Kidney epithelial cell (primary cell): ENCODE results near the gene BTBD16. TPM values are rescaled to one million over a fixed set of nuclear protein-coding genes. Genes with fewer than 3 reads are reported as not detected.

Source experiments
- DNase-seq: peaks from one replicate; pipeline ENCODE4 v3.0.0-alpha.2; 2010; ENCODE audit warnings: low read depth
- H3K27me3 ChIP-seq: 2 replicates; pipeline ENCODE4 v1.6.0; 2011; ENCODE audit warnings: low read length; ENCODE audit not compliant: control insufficient read depth, insufficient read depth
- H3K36me3 ChIP-seq: 2 replicates; pipeline ENCODE4 v1.5.1; 2011; ENCODE audit warnings: low read length; ENCODE audit not compliant: control insufficient read depth, insufficient read depth
- H3K4me3 ChIP-seq: 2 replicates; pipeline ENCODE4 v1.5.1; 2011; ENCODE audit warnings: low read depth, mild to moderate bottlenecking, control low read depth, low read length
- total RNA-seq: library from RNA; depleted of rRNA; stranded (reverse); fragments of >200 nt; gene quantifications from 2 replicates; pipeline ENCODE4 v1.2.3, GENCODE V29; 2015
- TF ChIP-seq, protein P1 (sequence below): IDR thresholded peaks from 2 replicates; pipeline ENCODE4 v1.5.1; 2011; ENCODE audit warnings: mild to moderate bottlenecking, moderate library complexity, low read length, control low read depth, inconsistent platforms; ENCODE audit not compliant: insufficient read depth, poor library complexity, severe bottlenecking

BTBD16 gene
- total RNA-seq, 1 donor from 2014 or later, result 2.0 TPM

DNA sequence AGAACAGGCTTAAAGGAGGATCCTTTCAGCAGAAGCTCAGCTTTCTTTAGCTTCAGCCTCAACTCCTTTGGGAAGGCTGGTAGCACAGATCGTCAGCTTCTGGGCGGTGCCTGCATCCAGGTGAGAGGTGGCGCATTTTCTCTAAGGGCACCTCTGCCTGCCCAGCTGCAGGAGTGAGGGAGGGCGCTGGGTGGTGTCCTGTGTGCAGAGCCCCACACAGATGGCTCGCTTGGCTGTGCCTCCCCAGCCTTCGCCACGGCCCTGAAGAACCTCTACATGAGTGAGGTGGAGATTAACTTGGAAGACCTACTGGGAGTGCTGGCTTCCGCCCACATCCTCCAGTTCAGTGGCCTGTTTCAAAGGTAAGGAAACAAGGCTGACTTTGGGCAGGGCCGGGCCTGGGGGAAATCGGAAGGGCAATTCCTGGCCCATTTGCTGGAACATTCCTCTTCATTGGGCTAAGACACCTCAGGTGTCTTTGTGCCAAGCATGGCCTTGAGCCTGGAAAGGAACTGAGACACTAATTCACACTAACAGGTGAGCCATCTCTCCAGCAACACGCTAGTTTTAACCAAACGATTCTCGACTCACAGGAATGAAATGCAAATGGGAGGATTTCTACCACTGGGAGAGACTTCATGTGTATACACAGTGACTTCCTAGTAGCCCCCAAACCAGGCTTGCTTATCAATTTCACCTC lies 19.9 kb downstream of the BTBD16 start:
- H3K4me3 ChIP-seq, result no peak overlapping the region
- DNase-seq, result no peak
- H3K27me3 ChIP-seq, result no peaks in the 10 kb centered on the region
- TF ChIP-seq, protein P1, sequence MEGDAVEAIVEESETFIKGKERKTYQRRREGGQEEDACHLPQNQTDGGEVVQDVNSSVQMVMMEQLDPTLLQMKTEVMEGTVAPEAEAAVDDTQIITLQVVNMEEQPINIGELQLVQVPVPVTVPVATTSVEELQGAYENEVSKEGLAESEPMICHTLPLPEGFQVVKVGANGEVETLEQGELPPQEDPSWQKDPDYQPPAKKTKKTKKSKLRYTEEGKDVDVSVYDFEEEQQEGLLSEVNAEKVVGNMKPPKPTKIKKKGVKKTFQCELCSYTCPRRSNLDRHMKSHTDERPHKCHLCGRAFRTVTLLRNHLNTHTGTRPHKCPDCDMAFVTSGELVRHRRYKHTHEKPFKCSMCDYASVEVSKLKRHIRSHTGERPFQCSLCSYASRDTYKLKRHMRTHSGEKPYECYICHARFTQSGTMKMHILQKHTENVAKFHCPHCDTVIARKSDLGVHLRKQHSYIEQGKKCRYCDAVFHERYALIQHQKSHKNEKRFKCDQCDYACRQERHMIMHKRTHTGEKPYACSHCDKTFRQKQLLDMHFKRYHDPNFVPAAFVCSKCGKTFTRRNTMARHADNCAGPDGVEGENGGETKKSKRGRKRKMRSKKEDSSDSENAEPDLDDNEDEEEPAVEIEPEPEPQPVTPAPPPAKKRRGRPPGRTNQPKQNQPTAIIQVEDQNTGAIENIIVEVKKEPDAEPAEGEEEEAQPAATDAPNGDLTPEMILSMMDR, result no peak
- H3K36me3 ChIP-seq, result no peaks in the 10 kb centered on the region

DNA sequence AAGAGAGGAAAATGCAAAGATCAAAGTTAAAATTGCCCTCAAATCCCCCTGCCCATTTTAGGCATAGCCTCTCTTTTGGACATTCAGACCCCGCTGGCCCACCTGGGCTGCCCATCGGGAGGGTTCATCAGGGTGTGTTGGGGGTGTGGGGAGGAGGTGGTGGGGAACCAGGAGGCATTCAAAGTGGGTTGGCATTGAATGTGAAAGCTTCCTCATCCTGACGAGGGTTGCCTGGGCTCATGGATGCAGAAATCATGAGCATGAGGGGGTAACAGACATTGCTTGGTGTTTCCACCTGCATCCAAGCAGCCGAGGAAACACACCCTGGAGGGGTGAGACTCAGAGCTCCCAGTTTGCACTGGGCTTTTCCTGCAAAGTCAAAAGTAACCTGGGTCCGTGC lies 20.6 kb downstream of the BTBD16 start:
- no peaks in the 10 kb centered on the region for H3K36me3 ChIP-seq
- H3K4me3 ChIP-seq, result no peak overlapping the region
- no peaks in the 10 kb centered on the region for H3K27me3 ChIP-seq
- TF ChIP-seq, protein P1, result no peak
- no peak for DNase-seq

DNA sequence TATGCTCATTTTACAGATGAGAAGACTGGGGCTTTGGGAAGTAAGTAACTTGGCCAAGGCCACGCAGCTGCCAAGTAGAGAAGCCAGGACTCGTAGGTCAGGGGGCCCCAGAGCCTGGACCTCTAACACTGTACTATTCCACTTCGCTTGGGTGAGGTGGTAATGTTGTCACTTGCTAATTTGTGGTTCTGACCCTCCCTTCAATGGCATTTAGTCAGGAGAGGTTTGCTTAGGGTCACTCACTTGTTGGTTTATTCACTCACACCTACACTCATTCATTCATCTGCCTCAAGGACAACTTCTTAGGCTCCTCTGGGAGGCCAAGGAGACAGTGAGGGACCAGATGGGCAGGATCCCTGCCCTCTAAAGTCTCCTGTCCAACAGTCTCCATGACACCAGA lies 21.3 kb downstream of the BTBD16 start:
- TF ChIP-seq, protein P1, result no peak
- Histone ChIP-seq H3K36me3 (no peaks in the 10 kb centered on the region), H3K27me3 (no peaks in the 10 kb centered on the region), H3K4me3 (no peak overlapping the region)
- no peak for DNase-seq

DNA sequence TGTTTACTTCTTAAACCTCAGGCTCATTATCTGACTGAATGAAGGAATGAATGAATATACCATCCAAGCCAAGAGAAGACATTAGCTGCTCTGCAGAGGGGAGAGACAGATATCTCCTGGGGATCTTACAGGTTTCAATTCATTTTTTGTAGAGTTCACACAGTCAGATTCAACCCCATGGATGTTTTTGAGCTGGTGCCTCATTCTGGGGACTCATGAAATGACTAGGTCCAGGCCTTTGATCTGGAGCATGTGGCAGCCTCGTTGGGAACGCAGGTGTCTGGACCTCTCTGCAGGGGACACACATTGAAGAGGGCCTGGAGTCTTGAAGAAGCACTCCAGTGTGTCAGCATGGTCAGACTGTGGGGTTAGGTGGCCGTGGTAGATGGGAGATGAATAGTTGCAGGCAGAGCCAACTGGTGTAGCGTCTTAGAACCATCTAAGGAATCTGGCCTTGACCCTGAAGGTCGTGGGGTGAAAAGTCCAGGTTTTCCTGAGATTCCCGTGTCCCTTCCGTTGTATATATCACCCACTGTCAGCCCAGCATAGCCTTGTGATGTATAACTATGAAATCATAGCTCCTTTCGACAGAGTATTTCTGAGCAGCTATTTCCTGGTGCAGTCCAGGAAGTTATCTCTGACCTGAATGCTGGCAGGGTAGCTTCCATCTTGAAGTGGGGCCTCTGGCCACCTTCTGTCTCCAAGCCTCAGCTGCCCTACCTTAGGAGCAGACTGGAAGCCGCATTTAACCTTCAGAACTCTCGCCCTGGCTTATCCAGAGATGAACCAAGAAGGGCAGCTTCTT lies 22.3 kb downstream of the BTBD16 start:
- TF ChIP-seq, protein P1, result no peak
- H3K4me3 ChIP-seq, result no peak overlapping the region

DNA sequence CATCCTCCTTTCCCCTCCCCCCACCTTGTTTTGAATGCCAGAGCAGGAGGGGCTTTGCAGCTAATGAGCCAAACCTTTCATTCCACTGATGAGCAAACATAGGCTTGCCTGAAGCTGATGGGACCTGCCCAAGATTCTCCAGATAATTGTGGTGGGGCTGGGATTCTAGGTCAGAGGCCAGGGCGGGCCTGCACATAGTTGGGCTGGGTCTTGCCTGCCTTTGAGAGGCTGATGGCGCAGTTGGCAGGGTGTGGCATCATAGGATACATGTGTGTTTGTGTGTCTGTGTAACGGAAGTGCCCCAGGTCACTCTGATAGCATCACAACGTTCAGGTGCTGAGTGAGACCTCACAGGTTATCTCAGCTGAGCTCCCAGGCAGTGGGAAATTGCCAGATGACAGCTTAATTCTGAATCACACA lies 22.9 kb downstream of the BTBD16 start:
- TF ChIP-seq, protein P1, result no peak
- no peaks in the 10 kb centered on the region for H3K27me3 ChIP-seq
- no peak for DNase-seq
- H3K36me3 ChIP-seq, result no peaks in the 10 kb centered on the region
- H3K4me3 ChIP-seq, result no peak overlapping the region

More for the DNA sequence above, 22.3 kb downstream of the BTBD16 start:
- no peaks in the 10 kb centered on the region for H3K27me3 ChIP-seq
- no peaks in the 10 kb centered on the region for H3K36me3 ChIP-seq
- DNase-seq, result no peak
